Measurements from ENCODE around the gene RALGPS2. TPM values are rescaled to one million over a fixed set of nuclear protein-coding genes. Genes with fewer than 3 reads are reported as not detected.

Gene RALGPS2
- total and polyA plus RNA-seq, 9 of the 15 experiments (the other 6 are each of a cell fraction or from before 2014, with no cell fraction given) = 0.28 to 6.5 (median 2.6) TPM

- Histone ChIP-seq H3K36me3 (ENCODE audit: control insufficient read depth, insufficient read depth, low read length) (no peaks in the 10 kb centered on the region), H4K20me1 (replicated peaks; ENCODE audit: control insufficient read depth, insufficient read depth, low read length) (no peaks in the 10 kb centered on the region), H3K4me3 (no peak overlapping the region), H3K9ac (ENCODE audit: insufficient read depth in 1 of 2, low read depth in 2 of 2, low read length in 2 of 2) (no peak overlapping the region), H3K4me2 (ENCODE audit: insufficient read depth, low read length) (no peak overlapping the region), H3K4me1 (replicated peaks in 1 of 2; ENCODE audit: control insufficient read depth in 2 of 2, insufficient read depth in 2 of 2, low read length in 2 of 2) (no peaks in the 10 kb centered on the region), H3K79me2 (ENCODE audit: control insufficient read depth, insufficient read depth, low read length) (no peaks in the 10 kb centered on the region), H2AFZ (ENCODE audit: low read depth, low read length) (no peak overlapping the region), H3K27ac (ENCODE audit: extremely low read depth, low read depth, low read length) (no peak overlapping the region), H3K9me3 (replicated peaks; ENCODE audit: control insufficient read depth, insufficient read depth, low read depth, low read length) (no peaks in the 10 kb centered on the region), H3K27me3 (ENCODE audit: control insufficient read depth in 2 of 2, insufficient read depth in 2 of 2, low read length in 2 of 2) (0 out of 5 replicates have a peak, but pooled peaks cover 0 to 2% of the 10 kb centered on the region in 2 experiments), H3K9me1 (ENCODE audit: control insufficient read depth, insufficient read depth, low read length) (no peaks in the 10 kb centered on the region)
- WGBS (ENCODE audit: insufficient coverage, low coverage, missing lambda C conversion rate) = 0% methylated on average over 1 of the region's 2 CpGs
- ChIA-PET CTCF (ENCODE audit: low intra/inter-chr PET ratio) (no interaction called here), POLR2A (no interaction called here)
- intact Hi-C loops (cut with micrococcal nuclease) (no loop called here), in situ Hi-C loops (cut with MboI) (no loop called here)
- no peak for ATAC-seq
- no peak for FAIRE-seq
- no TSS peak for BruUV-seq (replicated peaks)
- DNase-seq (ENCODE audit: extremely low read depth in 1 of 4, low spot score in 3 of 4) = no peak
- TF ChIP-seq JUND (IDR thresholded peaks at IDR 0.05; ENCODE audit: borderline replicate concordance, low read depth, low read length) = no peak
- no peak for TF ChIP-seq JUND (tag; IDR thresholded peaks at IDR 0.05; ENCODE audit: borderline replicate concordance, low read depth, low read length)
- TF ChIP-seq BRD9 (IDR thresholded peaks at IDR 0.05; ENCODE audit: low read depth, partially characterized antibody) = no peak
- no peak for TF ChIP-seq YY1 (IDR thresholded peaks at IDR 0.05; ENCODE audit: borderline replicate concordance in 1 of 3, control insufficient read depth in 1 of 3, extremely low read depth in 1 of 3, insufficient read depth in 3 of 3, insufficient read length in 1 of 3, insufficient replicate concordance in 2 of 3, low read depth in 1 of 3, low read length in 2 of 3)
- TF ChIP-seq AFF4 (CRISPR knock-in tag; IDR thresholded peaks at IDR 0.05) = no peak
- no peak for TF ChIP-seq TSHZ1 (CRISPR knock-in tag; IDR thresholded peaks at IDR 0.05)
- TF ChIP-seq SMARCE1 (IDR thresholded peaks at IDR 0.05) = no peak
- TF ChIP-seq NELFE (IDR thresholded peaks at IDR 0.05; ENCODE audit: insufficient read depth, insufficient read length) = no peak
- no peak for TF ChIP-seq SMAD4 (CRISPR knock-in tag; conservative IDR thresholded peaks at IDR 0.05)
- TF ChIP-seq MLX (CRISPR knock-in tag; conservative IDR thresholded peaks at IDR 0.05) = no peak
- TF ChIP-seq GATA2 (CRISPR knock-in tag; IDR thresholded peaks at IDR 0.05) = no peak
- TF ChIP-seq MXI1 (IDR thresholded peaks at IDR 0.05; ENCODE audit: low read depth, low read length) = no peak
- TF ChIP-seq ZNF780A (CRISPR knock-in tag; IDR thresholded peaks at IDR 0.05) = no peak
These were observed 11.8 kb upstream of the RALGPS2 start for GRCh38 chr1:178713259-178713658.
